B cell (primary cell): ENCODE data around the gene CALML5. TPM values are rescaled to one million over a fixed set of nuclear protein-coding genes. Genes with fewer than 3 reads are reported as not detected.

Experiments
- ATAC-seq: fragments of 200-7000 bp; cut with Tn5 transposase; one replicate; pipeline ENCODE4 v1.10.0; 2021; ENCODE audit warnings: low read depth, mild to moderate bottlenecking, moderate number of reproducible peaks, moderate library complexity
- CTCF ChIA-PET: fragments of 350-600 bp; sonication (Branson Sonifier 250); formaldehyde crosslinking; loops from one replicate; lab custom pipeline; 2021; ENCODE audit warnings: antibody characterized with exemption, inconsistent platforms; lab: Charles Lee
- POLR2A ChIA-PET: fragments of 350-600 bp; sonication (Branson Sonifier 250); formaldehyde crosslinking; loops from one replicate; lab custom pipeline; 2021; ENCODE audit warnings: antibody characterized with exemption; lab: Charles Lee
- DNase-seq: peaks from one replicate; pipeline ENCODE4 v3.0.0; 2013
- H2AFZ ChIP-seq: 2 replicates; pipeline ENCODE4 v1.6.1; 2012; ENCODE audit warnings: mild to moderate bottlenecking, low read depth, low read length; ENCODE audit not compliant: insufficient read depth, poor library complexity, severe bottlenecking
- H3K27ac ChIP-seq, 2 donors: 1 replicate in 1 of 2; 2 replicates in 1 of 2; pipeline ENCODE4 v1.5.1; 2012 to 2013; ENCODE audit warnings: low read length in 2 of 2, mild to moderate bottlenecking in 2 of 2, moderate library complexity in 1 of 2
- H3K27me3 ChIP-seq, 4 experiments: fragments of 200-600 bp in 1 of 4; sonication (generic) in 1 of 4; replicated peaks in 1 of 4; 1 replicate in 2 of 4; 2 replicates in 2 of 4; pipeline versions ENCODE4 v1.6.1 to v1.7.0; 2013 to 2016; ENCODE audit warnings: low read length in 3 of 4, mild to moderate bottlenecking in 2 of 4, mixed read lengths in 1 of 4, moderate library complexity in 1 of 4; ENCODE audit not compliant: insufficient read depth in 4 of 4, control insufficient read depth in 3 of 4; ENCODE audit errors: control extremely low read depth in 1 of 4
- H3K36me3 ChIP-seq, 2 experiments: replicated peaks in 1 of 2; 1 replicate in 1 of 2; 2 replicates in 1 of 2; pipeline versions ENCODE4 v1.6.1 to v1.7.1; 2013; ENCODE audit warnings: low read length in 1 of 2; ENCODE audit not compliant: insufficient read depth in 2 of 2, control insufficient read depth in 1 of 2; ENCODE audit errors: control extremely low read depth in 1 of 2, extremely low read depth in 1 of 2
- H3K4me1 ChIP-seq, 2 donors: fragments of 200-600 bp in 1 of 2; sonication (generic) in 1 of 2; 1 replicate in 1 of 2; 2 replicates in 1 of 2; pipeline versions ENCODE4 v1.5.1 to v1.6.1; 2013 to 2017; ENCODE audit warnings: low read length in 2 of 2; ENCODE audit not compliant: control insufficient read depth in 2 of 2, insufficient read depth in 2 of 2
- H3K4me2 ChIP-seq: replicated peaks from 2 replicates; pipeline ENCODE3; 2012; ENCODE audit warnings: mild to moderate bottlenecking, low read depth, low read length; ENCODE audit not compliant: poor library complexity, severe bottlenecking
- H3K4me3 ChIP-seq, 5 experiments: fragments of 200-600 bp in 1 of 5; sonication (generic) in 1 of 5; 1 replicate in 3 of 5; 2 replicates in 2 of 5; pipeline versions ENCODE4 v1.5.1 to v1.7.0; 2011 to 2016; ENCODE audit warnings: low read length in 4 of 5, mild to moderate bottlenecking in 4 of 5, low read depth in 2 of 5, control low read depth in 1 of 5, moderate library complexity in 1 of 5; ENCODE audit not compliant: insufficient read depth in 1 of 5; ENCODE audit errors: control extremely low read depth in 1 of 5, extremely low read depth in 1 of 5
- H3K79me2 ChIP-seq: fragments of 200-600 bp; sonication (generic); one replicate; pipeline ENCODE4 v1.6.0; 2016; ENCODE audit warnings: low read length; ENCODE audit not compliant: control insufficient read depth, insufficient read depth
- H3K9ac ChIP-seq: fragments of 200-600 bp; sonication (generic); 2 replicates; pipeline ENCODE4 v1.6.1; 2017; ENCODE audit warnings: mild to moderate bottlenecking, low read length, moderate library complexity
- H3K9me3 ChIP-seq, 3 donors: one replicate each; pipeline versions ENCODE4 v1.6.1 to v1.7.1; 2013; ENCODE audit warnings: low read length in 2 of 3; ENCODE audit not compliant: control insufficient read depth in 2 of 3, insufficient read depth in 1 of 3; ENCODE audit errors: control extremely low read depth in 1 of 3
- H4K20me1 ChIP-seq: 2 replicates; pipeline ENCODE4 v1.6.0; 2012; ENCODE audit warnings: mild to moderate bottlenecking, low read length; ENCODE audit not compliant: insufficient read depth, control insufficient read depth, poor library complexity, severe bottlenecking
- H3K27ac Mint-ChIP-seq: one replicate; pipeline ENCODE4 v1.8.0; 2021; ENCODE audit warnings: mixed read lengths
- H3K27me3 Mint-ChIP-seq: one replicate; pipeline ENCODE4 v1.8.0; 2021; ENCODE audit warnings: mixed read lengths
- H3K4me1 Mint-ChIP-seq: one replicate; pipeline ENCODE4 v1.8.0; 2021; ENCODE audit warnings: mixed read lengths
- H3K4me3 Mint-ChIP-seq: one replicate; pipeline ENCODE4 v1.8.0; 2021; ENCODE audit warnings: mixed read lengths
- H3K9me3 Mint-ChIP-seq: one replicate; pipeline ENCODE4 v1.8.0; 2022; ENCODE audit warnings: mixed read lengths; ENCODE audit not compliant: insufficient read depth
- EZH2 ChIP-seq: IDR thresholded peaks from 2 replicates; pipeline ENCODE4 v1.6.1; 2012; ENCODE audit warnings: borderline replicate concordance, low read depth, mild to moderate bottlenecking, moderate library complexity, low read length; ENCODE audit not compliant: insufficient read depth, poor library complexity, severe bottlenecking
- WGBS: methylation state at CpG from one replicate; pipeline ENCODE4 v1.1.5; 2013; ENCODE audit warnings: missing lambda C conversion rate; ENCODE audit not compliant: insufficient coverage; 5-methylcytosine and 5-hydroxymethylcytosine counted together
- intact Hi-C: fragments of 100-400 bp; cut with micrococcal nuclease; formaldehyde crosslinking; loops from one replicate; pipeline ENCODE4 v1.10.0; 2022
- polyA plus RNA-seq: library from polyadenylated mRNA; depleted of rRNA; stranded (reverse); fragments of >200 nt; gene quantifications from 2 replicates; pipeline ENCODE4 v1.2.3, GENCODE V29; 2012
- total RNA-seq, 2 donors: library from RNA; stranded (reverse); fragments of 120-200 nt in 1 of 2; gene quantifications; 1 replicate in 1 of 2; 2 replicates in 1 of 2; pipeline versions ENCODE4 v1.2.3 to v1.2.4, GENCODE V29; 2013 to 2022
- TF ChIP-seq, protein P1 (sequence below): fragments of 200-600 bp; IDR thresholded peaks from one replicate; pipeline ENCODE4 v1.8.0; 2022; ENCODE audit warnings: antibody characterized with exemption, mild to moderate bottlenecking

The CALML5 gene
- total and polyA plus RNA-seq, 2 donors (not counting 1 experiment from before 2014, with no cell fraction given), result not detected

DNA sequence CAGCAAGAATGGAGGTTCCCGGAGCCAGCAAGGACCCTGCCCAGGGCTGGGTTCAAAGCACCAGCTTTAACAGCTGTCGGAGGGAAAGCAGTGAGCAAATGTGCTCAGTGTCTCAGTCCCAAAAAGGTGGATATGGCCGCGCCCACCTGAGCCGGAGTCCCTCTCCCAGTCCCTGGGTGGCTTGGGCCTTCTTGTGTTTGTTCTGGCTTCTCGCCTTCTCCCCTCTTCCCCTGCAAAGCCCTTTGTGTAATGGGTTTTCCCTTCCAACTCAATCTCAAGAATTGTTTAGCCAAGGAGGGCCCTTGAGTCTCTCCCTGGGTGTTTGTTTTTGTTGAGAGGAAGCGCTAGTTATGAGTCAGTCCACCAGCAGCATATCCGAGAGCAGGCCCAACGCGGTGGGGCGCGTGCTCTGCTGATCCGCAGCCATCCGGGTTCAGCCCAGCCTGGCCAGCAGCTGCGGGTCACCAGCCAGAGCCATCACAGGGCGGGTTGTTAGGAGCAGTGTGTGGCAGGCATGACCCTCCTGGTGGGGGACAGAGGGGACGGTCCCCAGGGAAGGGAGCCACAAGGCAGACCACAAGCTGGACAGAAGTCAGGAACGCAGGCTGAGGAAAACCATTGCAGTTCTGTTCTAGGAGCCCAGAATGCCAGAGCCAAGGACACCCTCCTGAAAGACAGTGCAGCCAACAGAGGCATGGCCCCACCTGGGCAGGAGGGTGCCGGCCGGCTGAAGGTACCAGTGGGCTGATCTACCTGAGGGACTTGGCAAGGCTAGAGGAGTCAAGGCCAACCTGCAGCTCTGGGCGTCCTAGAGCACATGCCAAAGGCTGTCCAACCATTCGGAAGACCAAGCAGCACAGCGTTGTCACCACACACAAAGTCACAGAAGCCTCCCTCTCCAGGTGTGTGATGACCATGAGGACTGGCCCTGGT, 46.7 kb upstream of the CALML5 start:
- Mint-ChIP-seq H3K27me3 (no peaks in the 10 kb centered on the region), H3K4me1 (no peaks in the 10 kb centered on the region), H3K4me3 (no peak overlapping the region), H3K27ac (no peak overlapping the region), H3K9me3 (peaks cover 3% of the 10 kb centered on the region)
- intact Hi-C loops, result no loop called here
- H3K4me3 ChIP-seq, result no peak overlapping the region
- no peak overlapping the region for H3K27ac ChIP-seq
- ATAC-seq, result no peak
- DNase-seq, result no peak
- no peaks in the 10 kb centered on the region for H3K27me3 ChIP-seq
- H3K36me3 ChIP-seq, result no peaks in the 10 kb centered on the region
- ChIA-PET POLR2A (no interaction called here), CTCF (no interaction called here)
- peaks cover 0 to 7% of the 10 kb centered on the region in 2 donors for H3K4me1 ChIP-seq
- 94% methylated on average over 19 of the region's 23 CpGs for WGBS
- no peak for TF ChIP-seq EZH2
- TF ChIP-seq, protein P1, sequence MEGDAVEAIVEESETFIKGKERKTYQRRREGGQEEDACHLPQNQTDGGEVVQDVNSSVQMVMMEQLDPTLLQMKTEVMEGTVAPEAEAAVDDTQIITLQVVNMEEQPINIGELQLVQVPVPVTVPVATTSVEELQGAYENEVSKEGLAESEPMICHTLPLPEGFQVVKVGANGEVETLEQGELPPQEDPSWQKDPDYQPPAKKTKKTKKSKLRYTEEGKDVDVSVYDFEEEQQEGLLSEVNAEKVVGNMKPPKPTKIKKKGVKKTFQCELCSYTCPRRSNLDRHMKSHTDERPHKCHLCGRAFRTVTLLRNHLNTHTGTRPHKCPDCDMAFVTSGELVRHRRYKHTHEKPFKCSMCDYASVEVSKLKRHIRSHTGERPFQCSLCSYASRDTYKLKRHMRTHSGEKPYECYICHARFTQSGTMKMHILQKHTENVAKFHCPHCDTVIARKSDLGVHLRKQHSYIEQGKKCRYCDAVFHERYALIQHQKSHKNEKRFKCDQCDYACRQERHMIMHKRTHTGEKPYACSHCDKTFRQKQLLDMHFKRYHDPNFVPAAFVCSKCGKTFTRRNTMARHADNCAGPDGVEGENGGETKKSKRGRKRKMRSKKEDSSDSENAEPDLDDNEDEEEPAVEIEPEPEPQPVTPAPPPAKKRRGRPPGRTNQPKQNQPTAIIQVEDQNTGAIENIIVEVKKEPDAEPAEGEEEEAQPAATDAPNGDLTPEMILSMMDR, result no peak
- H2AFZ ChIP-seq, result no peak overlapping the region
- H3K79me2 ChIP-seq, result no peaks in the 10 kb centered on the region
- H4K20me1 ChIP-seq, result no peaks in the 10 kb centered on the region
- H3K9ac ChIP-seq, result no peak overlapping the region
- H3K9me3 ChIP-seq, result peaks cover 3 to 5% (median 3%) of the 10 kb centered on the region in 3 donors
- no peak overlapping the region for H3K4me2 ChIP-seq

DNA sequence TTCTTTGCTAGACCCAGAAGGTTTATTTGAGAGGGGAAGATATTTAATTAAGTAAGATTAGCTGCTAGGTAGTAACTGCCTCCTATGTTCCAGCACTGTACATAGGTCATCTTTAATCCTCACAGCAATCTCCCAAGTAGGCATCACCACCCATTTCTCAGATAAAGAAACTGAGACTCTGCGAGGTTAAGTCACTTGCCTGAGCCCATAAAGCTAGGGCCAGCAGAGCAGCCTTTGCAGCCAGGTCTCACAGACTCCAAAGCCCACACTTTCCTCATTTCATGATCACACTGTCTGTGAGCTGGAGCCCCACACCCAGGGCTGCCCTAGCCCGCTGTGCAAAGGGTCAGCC, 46.0 kb upstream of the CALML5 start:
- no peaks in the 10 kb centered on the region for H3K36me3 ChIP-seq
- H3K79me2 ChIP-seq, result no peaks in the 10 kb centered on the region
- Mint-ChIP-seq H3K27me3 (no peaks in the 10 kb centered on the region), H3K9me3 (peaks cover 3% of the 10 kb centered on the region), H3K27ac (no peak overlapping the region), H3K4me3 (no peak overlapping the region), H3K4me1 (no peaks in the 10 kb centered on the region)
- H3K4me3 ChIP-seq, result no peak overlapping the region
- peaks cover 3 to 7% (median 3%) of the 10 kb centered on the region in 3 donors for H3K9me3 ChIP-seq
- CTCF ChIA-PET, result no interaction called here
- POLR2A ChIA-PET, result no interaction called here
- no peak overlapping the region for H3K27ac ChIP-seq
- no peak overlapping the region for H3K9ac ChIP-seq
- ATAC-seq (no peak), DNase-seq (no peak)
- no peaks in the 10 kb centered on the region for H4K20me1 ChIP-seq
- H3K4me1 ChIP-seq, result peaks cover 0 to 7% of the 10 kb centered on the region in 2 donors
- TF ChIP-seq EZH2, result no peak
- TF ChIP-seq, protein P1, result no peak
- no peaks in the 10 kb centered on the region for H3K27me3 ChIP-seq
- H2AFZ ChIP-seq, result no peak overlapping the region
- WGBS, result 100% methylated on average over 2 of the region's 2 CpGs
- intact Hi-C loops, result no loop called here
- H3K4me2 ChIP-seq, result no peak overlapping the region
